Vagina (tissue), 2 donors: Measurements from ENCODE around the gene KIAA1755. TPM values are rescaled to one million over a fixed set of nuclear protein-coding genes. Genes with fewer than 3 reads are reported as not detected.

ENCODE experiments used
- DNase-seq, 2 donors: peaks; one replicate each; pipeline ENCODE4 v3.0.0-alpha.2; 2017; ENCODE audit errors: extremely low spot score in 2 of 2
- H3K27ac ChIP-seq: fragments of 200-600 bp; sonication (generic); one replicate; pipeline ENCODE4 v1.5.1; 2019
- H3K27me3 ChIP-seq: fragments of 200-600 bp; sonication (generic); one replicate; pipeline ENCODE4 v1.5.1; 2019
- H3K36me3 ChIP-seq, 2 donors: fragments of 200-600 bp; sonication (generic); one replicate each; pipeline ENCODE4 v1.5.1; 2017 to 2019
- H3K4me1 ChIP-seq: fragments of 200-600 bp; sonication (generic); one replicate; pipeline ENCODE4 v1.5.1; 2019
- H3K4me3 ChIP-seq, 2 donors: fragments of 200-600 bp; sonication (generic); 1 replicate in 1 of 2; 2 replicates in 1 of 2; pipeline ENCODE4 v1.5.1; 2016 to 2019
- H3K9me3 ChIP-seq: fragments of 200-600 bp; sonication (generic); one replicate; pipeline ENCODE4 v1.5.1; 2019
- POLR2A ChIP-seq, 2 donors: fragments of 450-650 bp; IDR thresholded peaks; one replicate each; pipeline ENCODE4 v1.6.1; 2017; ENCODE audit warnings: antibody characterized with exemption in 2 of 2, mild to moderate bottlenecking in 2 of 2, moderate library complexity in 2 of 2
- POLR2AphosphoS5 ChIP-seq, 2 donors: sonication (generic); formaldehyde crosslinking; IDR thresholded peaks; one replicate each; pipeline ENCODE4 v1.9.0; 2017; ENCODE audit warnings: antibody characterized with exemption in 2 of 2, mild to moderate bottlenecking in 2 of 2, low read depth in 1 of 2; ENCODE audit not compliant: insufficient read depth in 1 of 2
- intact Hi-C: fragments of 100-400 bp; cut with DNase I; formaldehyde crosslinking; loops from one replicate; pipeline ENCODE4 v1.15.1; 2023
- total RNA-seq: library from RNA; depleted of rRNA; stranded (reverse); fragments of >200 nt; gene quantifications from one replicate; pipeline ENCODE4 v1.2.3, GENCODE V29; 2016
- TF ChIP-seq, protein P1 (sequence below), 3 experiments: fragments of 450-650 bp in 2 of 3; fragments of 200-600 bp in 1 of 3; sonication (generic) in 1 of 3; IDR thresholded peaks; one replicate each; pipeline ENCODE4 v1.5.1; 2017 to 2019; ENCODE audit warnings: antibody characterized with exemption in 3 of 3, mild to moderate bottlenecking in 2 of 3, moderate library complexity in 2 of 3

KIAA1755 gene
- total RNA-seq, 1 donor from 2014 or later = 2.7 TPM

DNA sequence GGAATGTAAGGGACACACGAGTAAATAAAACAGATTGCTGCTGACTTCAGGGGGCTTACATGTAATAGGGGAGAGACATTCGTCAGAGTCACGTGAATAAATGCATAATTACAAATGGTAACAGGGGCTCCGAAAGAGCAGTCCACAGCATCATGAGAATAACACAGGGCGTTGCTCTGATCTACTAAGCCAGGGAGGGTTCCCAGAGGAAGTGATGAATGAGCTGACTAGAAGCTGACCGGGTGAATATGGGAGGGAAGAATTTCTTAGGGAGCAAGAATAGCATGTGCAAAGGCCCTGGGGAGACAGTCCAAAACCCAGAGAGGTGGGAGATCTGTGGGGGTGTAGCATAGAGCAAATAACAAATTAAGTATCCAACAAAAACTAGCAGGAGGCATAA, 45.8 kb upstream of the KIAA1755 start:
- no peak for DNase-seq
- intact Hi-C loops = no loop called here
- Histone ChIP-seq H3K9me3 (no peaks in the 10 kb centered on the region), H3K36me3 (no peaks in the 10 kb centered on the region), H3K4me1 (no peaks in the 10 kb centered on the region), H3K4me3 (no peak overlapping the region), H3K27me3 (no peaks in the 10 kb centered on the region), H3K27ac (no peak overlapping the region)
- TF ChIP-seq, protein P1, sequence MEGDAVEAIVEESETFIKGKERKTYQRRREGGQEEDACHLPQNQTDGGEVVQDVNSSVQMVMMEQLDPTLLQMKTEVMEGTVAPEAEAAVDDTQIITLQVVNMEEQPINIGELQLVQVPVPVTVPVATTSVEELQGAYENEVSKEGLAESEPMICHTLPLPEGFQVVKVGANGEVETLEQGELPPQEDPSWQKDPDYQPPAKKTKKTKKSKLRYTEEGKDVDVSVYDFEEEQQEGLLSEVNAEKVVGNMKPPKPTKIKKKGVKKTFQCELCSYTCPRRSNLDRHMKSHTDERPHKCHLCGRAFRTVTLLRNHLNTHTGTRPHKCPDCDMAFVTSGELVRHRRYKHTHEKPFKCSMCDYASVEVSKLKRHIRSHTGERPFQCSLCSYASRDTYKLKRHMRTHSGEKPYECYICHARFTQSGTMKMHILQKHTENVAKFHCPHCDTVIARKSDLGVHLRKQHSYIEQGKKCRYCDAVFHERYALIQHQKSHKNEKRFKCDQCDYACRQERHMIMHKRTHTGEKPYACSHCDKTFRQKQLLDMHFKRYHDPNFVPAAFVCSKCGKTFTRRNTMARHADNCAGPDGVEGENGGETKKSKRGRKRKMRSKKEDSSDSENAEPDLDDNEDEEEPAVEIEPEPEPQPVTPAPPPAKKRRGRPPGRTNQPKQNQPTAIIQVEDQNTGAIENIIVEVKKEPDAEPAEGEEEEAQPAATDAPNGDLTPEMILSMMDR (IDR thresholded peaks at IDR 0.05) = no peak
- TF ChIP-seq POLR2AphosphoS5 (IDR thresholded peaks at IDR 0.05; ENCODE audit: insufficient read depth in 1 of 2, low read depth in 1 of 2) = no peak
- no peak for TF ChIP-seq POLR2A (IDR thresholded peaks at IDR 0.05)

DNA sequence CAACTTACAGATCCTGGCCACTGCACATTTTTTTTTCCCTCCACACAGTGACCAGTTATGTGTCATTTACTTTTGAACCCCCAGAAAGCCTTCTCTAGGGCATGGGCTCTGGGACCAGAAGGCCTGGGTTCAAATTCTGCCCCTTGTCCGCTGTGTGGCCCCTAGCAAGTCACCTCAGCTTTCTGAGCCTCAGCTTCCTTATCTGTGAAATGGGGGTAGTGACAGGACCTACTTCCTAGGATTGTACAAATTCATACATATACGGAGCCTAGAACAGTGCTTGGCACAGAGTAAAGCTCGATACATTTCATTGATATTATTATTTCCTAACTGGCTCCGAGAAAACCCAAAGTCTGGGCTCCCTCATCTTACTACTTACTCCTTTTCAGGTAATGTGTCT, 45.0 kb upstream of the KIAA1755 start:
- Histone ChIP-seq H3K27ac (no peak overlapping the region), H3K4me3 (no peak overlapping the region), H3K36me3 (no peaks in the 10 kb centered on the region), H3K4me1 (no peaks in the 10 kb centered on the region), H3K9me3 (no peaks in the 10 kb centered on the region), H3K27me3 (no peaks in the 10 kb centered on the region)
- DNase-seq = no peak
- intact Hi-C loops = no loop called here
- TF ChIP-seq, protein P1 (IDR thresholded peaks at IDR 0.05) = no peak

DNA sequence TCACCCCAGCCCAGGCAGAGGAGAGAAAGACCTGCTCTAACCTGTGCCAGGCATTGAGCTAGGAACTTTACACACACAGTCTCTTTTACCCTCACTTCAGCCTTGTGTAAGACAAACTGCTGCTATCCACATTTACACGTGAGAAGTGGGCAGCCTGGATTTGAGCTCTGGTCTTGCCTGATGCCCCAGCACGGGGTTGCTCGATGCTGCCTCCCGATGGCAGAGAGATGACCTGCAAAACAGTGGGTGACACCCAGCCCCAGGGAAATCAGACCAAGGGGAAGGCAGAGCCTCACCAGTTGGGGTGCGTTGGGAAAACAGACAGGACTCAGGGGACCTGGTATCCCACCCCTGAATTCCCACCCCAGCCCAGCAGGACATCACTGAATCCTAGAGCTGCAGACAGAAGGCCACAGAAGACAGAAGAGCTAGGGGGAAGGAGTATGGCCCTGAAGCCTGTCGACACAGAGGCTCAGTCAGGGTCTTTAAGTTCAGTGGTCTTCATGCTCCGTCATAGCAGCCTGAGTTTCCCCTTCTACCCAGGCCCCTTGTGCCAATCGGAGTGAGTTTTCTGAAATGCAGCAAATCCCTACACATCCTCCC, 44.4 kb upstream of the KIAA1755 start:
- TF ChIP-seq, protein P1 (IDR thresholded peaks at IDR 0.05) = no peak
- TF ChIP-seq POLR2AphosphoS5 (IDR thresholded peaks at IDR 0.05; ENCODE audit: insufficient read depth in 1 of 2, low read depth in 1 of 2) = no peak
- TF ChIP-seq POLR2A (IDR thresholded peaks at IDR 0.05) = no peak
- H3K9me3 ChIP-seq = no peaks in the 10 kb centered on the region
- H3K36me3 ChIP-seq = no peaks in the 10 kb centered on the region
- intact Hi-C loops = no loop called here
- H3K27ac ChIP-seq = no peak overlapping the region
- no peaks in the 10 kb centered on the region for H3K27me3 ChIP-seq
- H3K4me3 ChIP-seq = no peak overlapping the region
- DNase-seq = no peak
- peaks cover 5% of the 10 kb centered on the region for H3K4me1 ChIP-seq

DNA sequence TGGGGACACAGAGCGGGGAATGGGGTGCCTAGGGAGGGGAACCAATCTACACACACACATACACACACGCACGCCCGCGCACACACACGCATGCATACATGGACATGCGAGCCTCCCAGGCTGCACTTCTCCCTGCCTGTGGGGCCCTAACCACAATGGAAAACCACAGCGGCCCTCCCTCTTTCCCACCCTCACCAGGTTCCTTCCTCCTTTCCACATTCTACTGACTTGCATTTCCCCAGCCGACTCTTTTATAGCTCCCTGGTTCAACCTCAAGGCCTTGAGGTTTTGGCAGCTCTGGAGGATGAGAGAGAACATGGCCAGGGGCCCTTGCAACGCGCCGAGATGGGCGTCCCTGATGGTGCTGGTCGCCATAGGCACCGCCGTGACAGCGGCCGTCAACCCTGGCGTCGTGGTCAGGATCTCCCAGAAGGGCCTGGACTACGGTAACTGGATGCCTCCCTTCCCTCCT, 43.4 kb upstream of the KIAA1755 start, which contains the start of gene BPI:
TSS of gene BPI (plus strand) at position 249 of the 472 bp plus-strand sequence. CDS start at position 317, 68 bp downstream.
- intact Hi-C loops = no loop called here
- no peaks in the 10 kb centered on the region for H3K27me3 ChIP-seq
- no peak within 1 kb of the TSS for H3K4me3 ChIP-seq
- no peaks in the 10 kb centered on the region for H3K36me3 ChIP-seq
- TF ChIP-seq POLR2AphosphoS5 (IDR thresholded peaks at IDR 0.05; ENCODE audit: insufficient read depth in 1 of 2, low read depth in 1 of 2) = no peak
- TF ChIP-seq POLR2A (IDR thresholded peaks at IDR 0.05) = no peak
- TF ChIP-seq, protein P1 (IDR thresholded peaks at IDR 0.05) = no peak
- peaks cover 15% of the 10 kb centered on the region for H3K4me1 ChIP-seq
- DNase-seq = no peak
- no peak within 1 kb of the TSS for H3K27ac ChIP-seq
- no peaks in the 10 kb centered on the region for H3K9me3 ChIP-seq

DNA sequence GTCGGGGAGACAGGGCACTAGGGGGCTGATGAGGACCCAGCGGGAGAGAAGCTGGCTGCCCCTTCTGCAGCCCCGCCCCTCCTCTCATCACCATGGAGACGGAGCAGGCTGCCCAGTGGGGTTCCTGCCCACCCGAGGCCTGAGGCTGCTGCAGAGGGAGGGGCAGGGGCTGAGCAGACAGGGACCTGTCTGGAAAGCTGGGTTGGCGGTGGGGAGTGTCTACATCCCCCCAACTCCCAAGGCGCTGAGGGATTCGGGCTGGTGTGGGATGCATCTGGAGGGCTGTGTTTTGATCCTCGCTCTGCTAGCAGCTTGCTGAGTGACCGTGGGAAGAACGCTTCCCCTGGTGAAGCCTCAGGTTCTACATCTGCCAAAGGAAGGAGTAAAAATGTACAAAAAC, 42.3 kb upstream of the KIAA1755 start:
- H3K27me3 ChIP-seq = no peaks in the 10 kb centered on the region
- no peak overlapping the region for H3K27ac ChIP-seq
- H3K4me3 ChIP-seq = no peak overlapping the region
- H3K9me3 ChIP-seq = no peaks in the 10 kb centered on the region
- no peak for DNase-seq
- no peaks in the 10 kb centered on the region for H3K36me3 ChIP-seq
- TF ChIP-seq POLR2AphosphoS5 (IDR thresholded peaks at IDR 0.05; ENCODE audit: insufficient read depth in 1 of 2, low read depth in 1 of 2) = no peak
- TF ChIP-seq, protein P1 (IDR thresholded peaks at IDR 0.05) = no peak
- TF ChIP-seq POLR2A (IDR thresholded peaks at IDR 0.05) = no peak
- peaks cover 25% of the 10 kb centered on the region for H3K4me1 ChIP-seq
- intact Hi-C loops = no loop called here
